T-helper 1 cell (primary cell): ENCODE data around the gene LKAAEAR1.
A peak's percentile ranks its signal among the peaks of the same experiment; 100 is the strongest.

ENCODE experiments used
- DNase-seq, 5 donors: peaks; one replicate each; pipeline ENCODE4 v3.0.0-alpha.2; 2012 to 2020

Gene LKAAEAR1

GRCh38 chr20:64065062-64065973 is 18.9 kb downstream of the LKAAEAR1 start:
- no peak for DNase-seq

GRCh38 chr20:64064145-64064698 is 20.0 kb downstream of the LKAAEAR1 start:
- no peak for DNase-seq

GRCh38 chr20:64063389-64064144 is 20.6 kb downstream of the LKAAEAR1 start:
- no peak for DNase-seq

- DNase-seq = peak; percentile 77 to 94 (median 89)
These were observed 21.4 kb downstream of the LKAAEAR1 start, which contains the start of gene TCEA2 for GRCh38 chr20:64062596-64063388. TSS of gene TCEA2 (plus strand) at chr20:64063198. CDS start at chr20:64063313, 115 bp downstream.

- no peak for DNase-seq
These were observed 22.0 kb downstream of the LKAAEAR1 start for GRCh38 chr20:64062276-64062595.

- DNase-seq = no peak
These were observed 25.7 kb downstream of the LKAAEAR1 start for GRCh38 chr20:64058536-64058935.

- peak; percentile 55 to 74 (median 67) for DNase-seq
These were observed 26.3 kb downstream of the LKAAEAR1 start for GRCh38 chr20:64057628-64058498.

GRCh38 chr20:64056889-64057627 is 27.1 kb downstream of the LKAAEAR1 start:
- peak in 1 of 5 donors; percentile 56 for DNase-seq

- no peak for DNase-seq
These were observed 27.6 kb downstream of the LKAAEAR1 start for GRCh38 chr20:64056639-64056888.

- DNase-seq = no peak
These were observed 28.1 kb downstream of the LKAAEAR1 start for GRCh38 chr20:64055893-64056638.

- DNase-seq = no peak
These were observed 28.8 kb downstream of the LKAAEAR1 start for GRCh38 chr20:64055396-64055892.

- no peak for DNase-seq
These were observed 30.1 kb downstream of the LKAAEAR1 start for GRCh38 chr20:64053841-64054661.

- DNase-seq = no peak
These were observed 31.0 kb downstream of the LKAAEAR1 start for GRCh38 chr20:64052987-64053840.

- DNase-seq = no peak
These were observed 31.9 kb downstream of the LKAAEAR1 start for GRCh38 chr20:64052326-64052722.

GRCh38 chr20:64051561-64052325 is 32.5 kb downstream of the LKAAEAR1 start:
- DNase-seq = no peak

- no peak for DNase-seq
These were observed 33.2 kb downstream of the LKAAEAR1 start for GRCh38 chr20:64051033-64051452.

GRCh38 chr20:64050261-64051032 is 33.8 kb downstream of the LKAAEAR1 start:
- no peak for DNase-seq
